GM21390 (cell line): ENCODE results near the gene LRFN4.

ENCODE experiments used
- ATAC-seq: cut with Tn5 transposase; IDR thresholded peaks from one replicate; pipeline ENCODE4 v1.9.1; 2021; ENCODE audit not compliant: unreplicated experiment

Gene LRFN4

DNA sequence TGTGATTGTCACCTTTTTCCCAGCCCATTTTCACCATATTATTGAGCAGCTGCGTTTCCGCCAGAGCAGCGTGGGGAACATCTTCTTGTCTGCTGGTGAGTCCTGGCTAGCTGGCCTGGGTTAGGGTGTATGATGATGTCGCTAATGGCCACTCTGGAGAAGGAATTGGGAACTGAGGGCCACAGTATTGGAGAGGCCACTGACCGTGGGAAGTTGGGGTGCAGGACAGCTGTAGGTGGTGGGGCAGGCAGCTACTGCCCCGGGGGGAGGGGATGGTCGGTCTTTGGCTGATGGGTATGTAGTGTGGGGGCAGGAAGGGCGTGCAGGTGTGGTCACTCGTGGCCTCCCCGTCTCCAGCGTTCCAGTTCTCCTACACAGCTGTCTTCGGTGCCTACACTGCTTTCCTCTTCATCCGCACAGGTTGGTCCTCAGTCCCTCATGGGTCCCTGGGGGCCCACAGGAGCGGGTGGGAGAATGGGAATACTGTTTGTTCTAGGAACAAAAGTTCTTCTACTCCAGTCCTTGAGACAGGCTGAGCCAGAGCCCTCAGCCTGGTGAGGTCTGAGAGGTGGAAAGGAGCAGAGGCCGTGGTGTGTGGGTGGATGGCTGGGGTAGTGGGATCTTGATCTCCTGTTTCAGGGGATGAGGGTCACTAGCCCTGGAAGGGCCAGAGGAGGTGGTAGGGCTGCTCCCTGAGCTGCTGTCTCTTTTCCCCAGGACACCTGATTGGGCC, 11.6 kb upstream of the LRFN4 start:
- no peak for ATAC-seq

GRCh38 chr11:66845876-66846212, 11.0 kb upstream of the LRFN4 start:
- ATAC-seq = no peak

DNA sequence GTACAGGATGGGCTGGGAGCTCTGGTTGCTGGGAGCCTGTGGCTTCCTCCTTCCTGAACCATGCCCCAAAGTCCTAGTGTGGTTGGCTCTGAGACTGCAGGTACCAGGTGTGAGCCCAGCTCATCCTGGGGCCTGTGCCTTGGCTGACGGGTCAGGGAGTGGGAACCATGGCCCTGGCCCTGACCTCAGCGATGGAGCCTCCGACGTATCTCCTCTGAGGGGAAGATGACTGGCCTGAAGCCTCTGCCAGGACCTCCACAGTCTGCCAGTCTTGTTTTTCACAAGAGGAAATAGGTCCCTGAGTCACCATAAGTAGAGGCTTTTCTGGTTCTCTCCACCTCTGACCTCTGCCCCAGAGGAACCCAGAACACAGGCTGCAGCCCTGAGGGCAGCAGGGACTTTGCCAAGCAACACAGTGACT, 10.2 kb upstream of the LRFN4 start:
- ATAC-seq = no peak

DNA sequence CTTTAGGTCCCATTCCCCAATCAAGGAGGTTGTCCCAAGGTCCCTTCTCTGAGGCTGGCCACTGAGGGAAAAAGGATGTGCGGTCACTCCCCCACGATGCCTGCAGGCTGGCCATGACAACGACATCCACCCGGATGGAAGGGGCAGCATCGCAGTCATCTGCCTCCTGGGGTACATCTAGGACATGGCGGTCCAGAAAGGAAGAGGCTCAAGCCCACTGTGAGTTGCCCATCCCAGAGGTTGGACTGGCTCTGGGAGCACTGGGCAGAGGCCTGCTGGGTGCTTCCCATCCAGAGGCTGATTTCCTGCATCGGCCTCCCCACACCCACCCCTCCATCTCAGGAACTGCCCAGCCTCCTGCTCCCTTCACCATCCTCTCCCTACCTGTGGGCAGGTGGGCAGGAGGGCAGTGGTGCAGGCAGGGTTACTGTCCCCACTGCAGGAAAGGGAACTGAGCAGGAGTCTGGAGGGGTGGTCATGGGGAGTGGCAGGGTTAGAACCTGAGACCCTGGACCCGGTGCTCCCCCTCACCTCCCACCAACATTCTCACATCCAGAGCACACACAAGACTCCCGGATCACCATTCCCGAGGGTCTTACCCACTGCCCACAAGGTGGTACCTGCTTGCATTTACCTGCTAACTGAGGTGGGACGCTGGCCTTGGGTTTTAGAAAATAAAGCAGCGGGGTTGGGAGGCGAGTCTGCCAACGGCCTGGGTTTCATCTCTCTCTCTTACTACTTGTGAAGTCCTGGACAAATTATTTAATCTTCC, 9.2 kb upstream of the LRFN4 start:
- no peak for ATAC-seq

- no peak for ATAC-seq
Measured at GRCh38 chr11:66848671-66849500, 8.0 kb upstream of the LRFN4 start.

DNA sequence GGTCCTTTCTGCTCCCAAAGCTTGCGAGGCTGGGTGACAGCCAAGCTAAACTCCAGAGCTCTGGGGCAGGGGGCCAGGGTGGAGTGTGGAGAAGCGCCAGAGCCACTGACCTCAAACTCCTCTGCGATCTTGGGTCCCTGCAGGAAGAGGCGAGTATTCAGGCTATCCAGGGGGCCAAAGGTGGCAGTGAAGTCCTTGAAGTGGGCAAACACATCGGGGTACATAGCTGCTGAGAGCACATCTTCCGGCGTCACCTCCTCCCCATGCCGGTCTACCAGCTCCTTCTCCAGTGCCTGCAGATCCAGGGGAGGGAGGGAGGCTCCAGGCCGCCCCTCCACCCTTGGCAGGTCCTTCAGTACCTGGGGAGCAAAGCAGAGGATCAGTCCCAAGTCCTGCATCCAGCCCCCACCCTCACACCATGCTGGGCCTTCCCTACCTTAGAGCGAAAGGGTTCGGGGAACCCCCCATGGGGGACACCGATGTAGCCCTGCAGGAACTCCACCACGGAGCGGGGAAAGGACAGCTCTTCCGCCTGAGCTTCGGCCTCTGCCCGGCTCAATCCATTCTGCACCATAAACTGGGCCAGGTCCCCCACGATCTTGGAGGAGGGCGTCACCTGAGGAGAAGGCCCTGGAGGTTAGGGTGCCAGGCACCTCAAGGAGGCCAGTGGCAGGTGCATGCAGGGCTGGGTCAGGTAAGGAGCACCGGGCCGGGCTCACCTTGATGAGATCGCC, 7.2 kb upstream of the LRFN4 start:
- ATAC-seq = no peak

- no peak for ATAC-seq
Measured at GRCh38 chr11:66850235-66850587, 6.7 kb upstream of the LRFN4 start.

DNA sequence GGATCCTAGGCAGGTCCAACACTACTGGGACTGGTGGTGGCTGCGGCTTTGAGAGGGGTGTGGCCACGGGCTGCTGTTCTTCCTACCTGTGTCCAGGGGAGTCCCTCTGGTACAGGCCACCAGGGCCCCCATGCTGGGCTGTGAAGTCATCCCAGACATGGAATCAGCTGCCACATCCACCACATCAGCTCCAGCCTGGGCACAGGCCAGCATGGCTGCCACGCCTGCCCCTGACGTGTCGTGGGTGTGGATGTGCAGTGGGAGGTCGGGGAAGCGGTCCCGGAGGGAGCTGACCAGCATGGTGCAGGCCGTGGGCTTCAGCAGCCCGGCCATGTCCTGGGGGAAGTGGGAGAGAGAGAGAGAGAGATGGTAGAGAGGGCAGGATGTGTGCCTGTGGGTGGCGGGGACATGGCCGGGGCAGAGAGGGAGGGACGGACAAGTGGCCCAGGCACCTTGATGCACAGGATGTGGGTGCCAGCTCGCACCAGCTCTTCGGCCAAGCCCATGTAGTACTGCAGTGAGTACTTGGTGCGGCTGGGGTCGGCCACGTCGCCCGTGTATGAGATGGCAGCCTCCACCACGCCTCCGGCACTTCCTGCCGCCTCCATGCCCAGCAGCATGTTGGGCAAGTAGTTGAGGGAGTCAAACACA, 6.2 kb upstream of the LRFN4 start:
- no peak for ATAC-seq

DNA sequence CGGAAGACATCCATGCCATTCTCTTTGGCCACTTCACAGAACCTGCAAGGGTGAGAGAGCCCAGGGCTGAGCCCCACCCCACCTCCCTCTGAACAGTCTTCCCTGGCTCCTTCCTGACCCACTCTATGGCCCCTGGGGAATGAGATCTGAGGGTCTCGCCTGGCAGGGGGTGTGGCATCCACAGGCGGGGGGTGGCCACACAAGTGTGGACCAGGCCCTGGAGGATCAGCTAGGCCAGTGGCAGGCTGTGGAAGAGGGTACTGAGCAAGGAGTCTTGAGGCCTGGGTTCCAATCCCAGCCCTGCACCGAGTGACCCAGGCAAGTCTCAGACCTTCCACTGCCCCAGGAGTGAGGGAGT, 5.6 kb upstream of the LRFN4 start:
- ATAC-seq = no peak

DNA sequence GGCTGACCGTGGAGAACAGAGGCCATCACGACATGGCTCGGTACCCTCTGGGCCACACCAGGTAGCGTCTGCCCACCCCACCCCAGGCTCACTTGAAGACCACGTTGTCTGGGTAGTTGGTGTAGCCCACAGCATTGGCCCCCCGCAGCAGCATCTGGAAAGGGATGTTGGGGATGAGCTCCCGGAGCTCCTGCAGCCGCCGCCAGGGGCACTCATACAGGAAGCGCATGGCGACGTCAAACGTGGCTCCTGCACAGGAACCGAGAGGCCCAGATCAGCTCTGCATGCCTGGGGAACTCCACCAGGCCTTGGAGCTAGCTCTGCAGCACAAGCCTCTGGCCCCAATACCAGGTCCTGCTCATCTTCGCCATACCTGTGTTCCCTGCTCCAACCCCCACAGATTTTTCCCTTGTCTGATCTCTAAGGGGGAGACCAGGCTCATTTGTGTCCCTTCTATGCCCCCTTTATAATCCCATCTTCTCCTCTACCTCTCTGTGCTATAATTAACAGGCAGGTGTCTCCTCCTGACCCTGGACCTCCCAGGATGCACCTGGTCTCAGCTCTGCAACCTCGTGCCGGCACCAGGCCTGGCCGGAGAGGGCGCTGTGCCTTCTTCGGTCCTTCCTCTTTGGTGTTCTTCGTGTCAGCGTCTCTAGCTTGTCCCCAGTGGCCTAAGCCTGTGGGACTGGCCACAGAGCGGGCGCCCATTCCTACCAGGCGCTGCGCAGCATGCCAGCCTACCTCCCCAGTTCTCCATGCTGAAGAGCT, 5.0 kb upstream of the LRFN4 start:
- ATAC-seq = no peak

DNA sequence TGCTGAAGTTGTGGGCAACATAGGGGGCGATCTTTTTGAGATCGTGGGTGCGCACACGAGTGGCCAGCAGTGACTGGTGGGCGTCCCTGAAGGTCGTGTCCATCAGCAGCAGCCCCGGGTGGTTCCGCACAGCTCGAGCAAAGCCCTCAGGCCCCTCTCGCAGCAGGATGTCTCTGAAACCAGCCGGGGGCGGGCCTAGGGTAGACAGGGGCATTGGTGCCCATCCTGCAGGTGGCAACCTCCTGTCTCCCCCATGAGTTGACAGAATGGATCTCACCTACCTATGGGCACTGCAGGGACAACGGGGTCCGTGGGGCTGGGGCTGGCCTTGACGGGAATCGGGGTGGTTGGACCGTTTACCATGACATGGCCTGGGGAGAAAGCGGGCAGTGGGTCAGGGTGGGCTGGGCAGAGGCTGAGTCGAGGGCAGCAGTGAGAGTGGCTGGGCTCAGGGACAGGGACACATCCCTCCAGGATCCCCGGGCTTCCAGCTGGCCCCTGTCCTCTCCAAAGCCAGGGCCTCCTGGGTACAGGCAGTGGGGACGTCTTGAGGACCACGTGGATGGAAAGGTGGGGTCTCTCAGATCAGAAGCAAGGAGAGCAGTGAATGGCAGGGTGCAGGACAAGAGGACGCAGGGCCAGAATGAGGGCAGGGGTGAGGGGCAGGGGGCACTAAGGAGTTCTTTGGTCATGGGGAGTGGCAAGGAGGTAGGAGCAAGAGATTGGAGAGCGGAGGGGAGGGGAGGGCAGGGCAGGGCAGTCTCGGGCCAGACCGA, 4.2 kb upstream of the LRFN4 start:
- ATAC-seq = no peak

GRCh38 chr11:66853242-66854229, 3.3 kb upstream of the LRFN4 start:
- ATAC-seq = no peak

GRCh38 chr11:66854231-66854661, 2.6 kb upstream of the LRFN4 start:
- ATAC-seq = no peak

DNA sequence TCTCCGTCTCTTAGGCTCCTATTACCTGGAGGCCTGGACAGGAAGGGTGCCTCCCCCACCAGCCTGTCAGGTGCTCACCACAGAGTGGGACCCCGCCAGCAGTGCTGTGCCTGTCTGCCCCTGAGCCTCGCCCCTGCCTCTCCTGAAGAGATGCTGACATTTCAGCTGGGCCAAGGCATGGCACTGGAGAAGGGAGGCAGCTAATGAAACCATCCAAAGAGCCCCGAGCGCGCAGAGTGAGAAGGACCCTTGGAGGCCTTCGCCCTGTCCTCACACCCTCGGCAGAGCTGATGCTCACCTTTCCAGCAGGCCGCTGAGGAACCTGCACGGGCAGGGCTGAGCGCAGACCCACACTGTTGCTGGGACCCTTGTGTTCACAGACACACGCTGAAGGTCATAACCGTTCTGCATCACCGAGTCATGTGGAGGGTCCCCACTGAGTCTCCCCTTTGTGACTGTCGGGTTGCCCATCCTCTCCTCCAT, 2.1 kb upstream of the LRFN4 start:
- no peak for ATAC-seq

DNA sequence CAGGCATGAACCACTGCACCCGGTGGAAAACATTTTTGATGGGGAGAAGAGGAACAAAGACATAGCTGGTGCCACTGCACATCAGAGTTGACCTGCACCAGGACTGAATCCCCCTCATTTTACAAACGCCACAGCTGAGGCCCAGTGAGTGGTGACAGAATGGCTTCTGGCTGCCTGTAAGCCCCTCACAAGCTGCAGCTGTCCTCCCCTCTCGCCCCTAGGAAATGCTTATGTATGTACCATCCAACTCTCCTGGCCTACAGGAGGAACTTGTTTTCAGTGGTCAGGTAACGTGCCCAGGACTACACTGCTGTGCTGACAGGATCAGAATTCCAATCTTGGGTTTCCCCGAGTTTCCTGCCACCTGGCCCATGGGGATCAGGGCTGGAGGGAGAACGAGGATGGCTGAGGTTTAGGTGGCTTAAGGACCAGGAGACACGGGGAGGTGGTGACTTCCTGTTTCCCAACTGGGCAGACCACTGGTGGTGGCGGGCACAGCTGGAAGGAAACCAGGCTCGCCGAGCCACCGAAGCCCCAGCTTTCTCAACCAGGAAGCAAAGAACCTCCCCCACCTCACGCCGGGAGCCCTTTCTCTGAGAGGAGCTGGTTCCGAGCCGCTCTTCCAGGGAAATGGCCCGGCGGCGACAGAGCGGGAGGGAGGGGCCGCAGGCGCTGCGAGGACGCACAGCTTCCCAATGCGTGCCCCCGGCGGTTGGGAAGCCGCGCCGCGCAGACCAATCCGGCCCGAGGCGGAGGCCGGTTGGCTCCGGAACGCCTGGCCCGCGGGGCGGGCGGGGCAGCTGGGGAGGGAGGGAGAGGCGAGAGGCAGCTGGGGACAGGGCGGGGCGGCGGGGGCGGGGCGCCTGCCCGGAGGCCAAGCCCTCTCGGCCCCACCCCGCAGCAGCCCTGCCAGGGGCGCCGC, 1.0 kb upstream of the LRFN4 start:
- peak; percentile 72 for ATAC-seq

DNA sequence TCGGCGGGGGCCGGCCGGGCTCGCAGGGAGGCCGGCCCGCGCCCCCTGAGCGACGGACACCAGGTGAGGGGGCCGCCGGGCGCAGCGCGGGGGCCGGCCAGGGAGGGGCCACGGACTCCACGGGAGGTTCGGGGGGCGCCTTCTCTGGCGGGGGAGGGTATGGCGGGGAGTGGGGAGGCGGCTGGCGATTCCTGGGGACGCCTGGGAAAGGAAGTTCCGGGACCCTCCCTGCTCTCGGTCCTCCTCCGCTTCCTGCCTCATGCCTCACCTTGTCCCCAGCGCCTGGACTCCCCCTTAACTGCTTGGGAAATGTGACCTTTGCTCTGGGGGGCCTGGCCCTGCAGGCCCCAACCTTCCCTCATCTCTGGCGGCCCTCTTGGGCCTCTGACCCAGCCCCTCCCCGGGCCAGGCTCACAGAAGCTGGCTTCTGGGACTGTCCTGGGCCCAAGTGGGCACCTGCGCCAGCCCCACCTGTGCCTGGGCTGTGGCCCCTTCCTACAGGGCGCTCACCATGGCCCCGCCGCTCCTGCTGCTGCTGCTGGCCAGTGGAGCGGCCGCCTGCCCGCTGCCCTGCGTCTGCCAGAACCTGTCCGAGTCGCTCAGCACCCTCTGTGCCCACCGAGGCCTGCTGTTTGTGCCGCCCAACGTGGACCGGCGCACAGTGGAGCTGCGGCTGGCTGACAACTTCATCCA, 516 bp downstream of the LRFN4 start:
- no peak for ATAC-seq

DNA sequence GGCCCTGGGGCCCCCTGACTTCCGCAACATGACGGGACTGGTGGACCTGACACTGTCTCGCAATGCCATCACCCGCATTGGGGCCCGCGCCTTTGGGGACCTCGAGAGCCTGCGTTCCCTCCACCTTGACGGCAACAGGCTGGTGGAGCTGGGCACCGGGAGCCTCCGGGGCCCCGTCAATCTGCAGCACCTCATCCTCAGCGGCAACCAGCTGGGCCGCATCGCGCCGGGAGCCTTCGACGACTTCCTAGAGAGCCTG, 992 bp downstream of the LRFN4 start:
- no peak for ATAC-seq
